CD8-positive, alpha-beta memory T cell (primary cell): ENCODE results near the gene PRKAR1B. TPM values are rescaled to one million over a fixed set of nuclear protein-coding genes. Genes with fewer than 3 reads are reported as not detected.
A peak's percentile ranks its signal among the peaks of the same experiment; 100 is the strongest.

Experiments
- CTCF ChIA-PET: fragments of 350-600 bp; sonication (Branson Sonifier 250); formaldehyde crosslinking; loops from one replicate; lab custom pipeline; 2021; ENCODE audit warnings: antibody characterized with exemption; lab: Charles Lee
- POLR2A ChIA-PET: fragments of 350-600 bp; sonication (Branson Sonifier 250); formaldehyde crosslinking; loops from one replicate; lab custom pipeline; 2021; ENCODE audit warnings: antibody characterized with exemption; lab: Charles Lee
- DNase-seq, 5 donors: peaks; one replicate each; pipeline versions ENCODE4 v3.0.0 to v3.0.0-alpha.2; 2020 to 2022; ENCODE audit warnings: mixed read lengths in 1 of 5
- H3K27ac ChIP-seq: one replicate; pipeline ENCODE4 v1.7.0; 2013; ENCODE audit warnings: low read depth, mild to moderate bottlenecking, low read length, moderate library complexity
- H3K27me3 ChIP-seq: 2 replicates; pipeline ENCODE4 v1.7.0; 2013; ENCODE audit warnings: low read length, mild to moderate bottlenecking; ENCODE audit not compliant: insufficient read depth, poor library complexity, severe bottlenecking
- H3K36me3 ChIP-seq: 2 replicates; pipeline ENCODE4 v1.7.0; 2013; ENCODE audit warnings: mild to moderate bottlenecking, low read length, moderate library complexity; ENCODE audit not compliant: insufficient read depth
- H3K4me1 ChIP-seq: 2 replicates; pipeline ENCODE4 v1.7.0; 2013; ENCODE audit warnings: mild to moderate bottlenecking, low read length, moderate library complexity; ENCODE audit not compliant: insufficient read depth
- H3K4me3 ChIP-seq: 2 replicates; pipeline ENCODE4 v1.7.0; 2013; ENCODE audit warnings: mild to moderate bottlenecking, low read length
- H3K9me3 ChIP-seq: 2 replicates; pipeline ENCODE4 v1.7.0; 2013; ENCODE audit warnings: mild to moderate bottlenecking, low read length
- H3K27ac Mint-ChIP-seq, 8 donors: one replicate each; pipeline ENCODE4 v1.8.0; 2020 to 2021; ENCODE audit warnings: mixed read lengths in 8 of 8, mild to moderate bottlenecking in 6 of 8, inconsistent platforms in 3 of 8, moderate library complexity in 3 of 8
- H3K27me3 Mint-ChIP-seq, 2 donors: one replicate each; pipeline ENCODE4 v1.8.0; 2020 to 2021; ENCODE audit warnings: mixed read lengths in 2 of 2, mild to moderate bottlenecking in 1 of 2, moderate library complexity in 1 of 2
- H3K36me3 Mint-ChIP-seq, 3 donors: one replicate each; pipeline ENCODE4 v1.8.0; 2020 to 2021; ENCODE audit warnings: mixed read lengths in 3 of 3, inconsistent platforms in 1 of 3, mild to moderate bottlenecking in 1 of 3
- H3K4me1 Mint-ChIP-seq, 3 donors: one replicate each; pipeline ENCODE4 v1.8.0; 2020 to 2021; ENCODE audit warnings: mixed read lengths in 3 of 3, inconsistent platforms in 1 of 3, mild to moderate bottlenecking in 1 of 3
- H3K4me3 Mint-ChIP-seq, 7 donors: one replicate each; pipeline ENCODE4 v1.8.0; 2020 to 2021; ENCODE audit warnings: mixed read lengths in 7 of 7, mild to moderate bottlenecking in 6 of 7, moderate library complexity in 4 of 7, inconsistent platforms in 2 of 7
- H3K9me3 Mint-ChIP-seq, 5 donors: one replicate each; pipeline ENCODE4 v1.8.0; 2020 to 2022; ENCODE audit warnings: mixed read lengths in 5 of 5, mild to moderate bottlenecking in 3 of 5, moderate library complexity in 2 of 5, inconsistent platforms in 1 of 5
- polyA plus RNA-seq: library from polyadenylated mRNA; unstranded; fragments of 300-500 nt; fragmentation: Illumina TruSeq; gene quantifications from one replicate; pipeline ENCODE4 v1.2.3, GENCODE V29; 2021
- total RNA-seq, 2 experiments: library from RNA; stranded (reverse); gene quantifications; one replicate each; pipeline ENCODE4 v1.2.3, GENCODE V29; 2021

The PRKAR1B gene
- total and polyA plus RNA-seq, 3 experiments from 2014 or later: 8.1 to 32.4 (median 28.3) TPM

DNA sequence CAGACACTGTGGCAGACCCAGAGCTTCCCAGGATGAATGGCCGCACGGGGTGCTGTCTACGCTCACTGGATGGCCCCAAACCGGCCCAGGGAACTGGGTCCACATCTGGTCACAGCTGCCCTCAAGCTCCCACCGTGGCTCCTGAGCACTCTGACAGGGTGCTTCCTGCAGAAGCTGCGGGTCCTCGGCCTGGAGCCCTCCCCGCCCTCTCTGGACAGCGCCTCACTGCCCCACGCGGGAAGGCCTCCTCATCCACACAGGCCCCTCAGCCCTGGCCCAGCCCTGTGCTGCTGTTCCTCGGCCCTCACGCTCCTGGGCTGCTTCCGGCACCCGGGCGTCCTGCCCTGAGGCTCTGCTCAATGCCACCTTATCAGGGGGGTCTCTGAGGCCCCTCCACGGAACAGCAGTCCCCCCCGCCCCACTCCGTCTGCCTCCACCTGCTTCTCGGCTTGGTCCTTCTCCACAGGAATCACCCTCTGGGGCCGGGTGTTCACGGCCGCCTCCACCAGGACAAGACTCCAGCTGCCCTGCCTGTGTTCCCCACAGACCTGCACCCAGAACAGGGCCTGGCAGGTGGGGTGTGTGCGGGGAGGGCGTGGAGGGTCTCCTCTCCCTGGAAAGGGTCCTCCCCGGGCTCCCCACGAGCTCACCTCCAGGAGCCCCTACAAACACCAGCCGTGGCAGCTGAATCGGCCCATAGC, 132.0 kb downstream of the PRKAR1B start:
- H3K4me1 Mint-ChIP-seq: peaks cover 11 to 12% (median 11%) of the 10 kb centered on the region in 3 donors

DNA sequence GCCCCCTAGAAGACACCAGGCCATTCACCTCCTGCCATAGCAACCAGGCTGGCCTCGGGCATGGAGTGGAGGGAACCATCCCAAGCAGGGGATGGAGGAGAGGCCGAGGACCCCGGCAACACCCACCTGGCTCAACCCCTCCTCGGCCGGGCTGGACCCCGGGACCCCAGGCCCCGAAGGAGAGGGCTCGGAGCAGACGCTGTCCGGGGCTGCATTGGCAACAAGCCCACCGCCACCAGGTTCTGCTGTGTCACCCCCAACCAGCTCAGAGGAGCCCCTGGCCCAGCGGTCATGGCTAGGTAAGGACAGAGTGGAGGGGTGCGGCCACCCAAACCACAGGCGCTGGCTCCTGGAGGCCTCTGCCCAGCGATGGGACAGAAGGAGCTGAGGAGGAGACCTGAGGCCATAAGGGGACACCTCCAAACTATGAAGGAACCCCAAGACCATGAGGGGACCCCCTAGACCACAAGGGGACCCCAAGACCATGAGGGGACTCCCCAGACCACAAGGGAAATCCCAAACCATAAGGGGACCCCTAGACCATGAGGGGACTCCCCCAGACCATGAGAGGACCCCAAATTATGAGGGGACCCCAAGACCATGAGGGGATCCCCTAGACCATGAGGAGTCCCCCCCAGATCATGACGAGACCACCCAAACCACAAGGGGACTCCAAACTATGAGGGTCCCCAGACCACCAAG, 132.7 kb downstream of the PRKAR1B start:
- Mint-ChIP-seq H3K4me1 (peaks cover 6 to 8% (median 8%) of the 10 kb centered on the region in 3 donors), H3K36me3 (peaks cover 0 to under 1% (median 0%) of the 10 kb centered on the region in 3 donors), H3K9me3 (no peaks in the 10 kb centered on the region), H3K4me3 (no peak overlapping the region), H3K27me3 (no peaks in the 10 kb centered on the region), H3K27ac (peak overlapping the region in 4 of 8 donors; percentile 17 to 77 (median 52))
- Histone ChIP-seq H3K36me3 (no peaks in the 10 kb centered on the region), H3K9me3 (no peaks in the 10 kb centered on the region), H3K4me1 (no peaks in the 10 kb centered on the region), H3K4me3 (no peak overlapping the region), H3K27me3 (no peaks in the 10 kb centered on the region), H3K27ac (no peak overlapping the region)
- ChIA-PET POLR2A (no interaction called here), CTCF (no interaction called here)
- peak in 1 of 5 donors; percentile 36 for DNase-seq

More for the DNA sequence above, 132.0 kb downstream of the PRKAR1B start:
- Mint-ChIP-seq H3K36me3 (no peaks in the 10 kb centered on the region), H3K4me3 (no peak overlapping the region), H3K27ac (peak overlapping the region in 4 of 8 donors; percentile 41 to 77 (median 69)), H3K27me3 (no peaks in the 10 kb centered on the region), H3K9me3 (no peaks in the 10 kb centered on the region)
- Histone ChIP-seq H3K9me3 (no peaks in the 10 kb centered on the region), H3K36me3 (no peaks in the 10 kb centered on the region), H3K4me1 (no peaks in the 10 kb centered on the region), H3K27ac (no peak overlapping the region), H3K4me3 (no peak overlapping the region), H3K27me3 (no peaks in the 10 kb centered on the region)
- CTCF ChIA-PET: interaction anchor here (1.0 to 1.3 kb wide), 3 partner anchors 10 to 42 kb away, joined by 3 to 5 read pairs (median 3); no protein-coding TSS in a partner anchor
- POLR2A ChIA-PET: no interaction called here
- DNase-seq: no peak

DNA sequence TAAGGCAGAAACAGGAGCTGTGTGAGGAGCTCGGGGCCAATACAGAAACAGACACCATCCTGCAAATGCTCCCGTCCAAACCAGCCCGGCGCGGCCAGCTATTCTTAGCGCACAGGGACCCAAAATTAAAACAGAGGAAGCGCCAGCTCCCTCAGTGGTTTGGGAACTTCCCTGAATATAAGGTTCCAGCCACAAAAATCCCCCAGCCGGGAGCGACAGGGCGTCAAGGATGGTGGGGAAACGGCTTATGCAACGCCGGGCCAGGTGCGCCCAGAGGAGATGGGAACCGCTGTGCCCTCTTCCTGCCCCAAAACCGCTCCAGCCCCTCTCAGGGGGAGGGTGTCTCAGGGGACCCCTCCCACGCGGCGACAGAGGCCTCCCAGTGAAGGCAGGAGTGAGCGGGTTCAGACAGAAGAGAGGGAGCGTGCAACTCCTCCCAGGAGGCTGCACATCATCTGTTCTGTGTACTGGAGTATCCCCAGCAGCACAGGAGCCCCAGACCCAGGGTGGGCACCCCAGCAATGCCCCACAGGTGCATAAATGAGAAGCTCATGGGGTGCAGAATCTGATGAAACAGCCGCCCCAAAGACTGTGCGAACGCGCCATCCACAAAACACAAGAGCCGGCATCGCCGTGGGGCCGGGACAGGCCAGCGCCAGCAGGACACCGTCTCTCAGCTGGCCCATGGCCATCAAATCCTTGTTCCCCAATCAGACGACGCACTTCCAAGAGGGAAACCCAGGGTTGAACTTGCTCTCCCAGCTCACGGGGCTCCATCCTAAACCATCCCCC, 133.6 kb downstream of the PRKAR1B start:
- Mint-ChIP-seq H3K9me3 (no peaks in the 10 kb centered on the region), H3K36me3 (peaks cover 5 to 8% (median 7%) of the 10 kb centered on the region in 3 donors), H3K27ac (peak overlapping the region in 2 of 8 donors; percentile 17 to 30), H3K27me3 (peaks cover 0 to 3% of the 10 kb centered on the region in 2 donors), H3K4me1 (peaks cover 6 to 10% (median 10%) of the 10 kb centered on the region in 3 donors), H3K4me3 (no peak overlapping the region)
- no peaks in the 10 kb centered on the region for H3K4me1 ChIP-seq
- no peak overlapping the region for H3K27ac ChIP-seq
- H3K36me3 ChIP-seq: no peaks in the 10 kb centered on the region
- POLR2A ChIA-PET: no interaction called here
- no peaks in the 10 kb centered on the region for H3K9me3 ChIP-seq
- no peak overlapping the region for H3K4me3 ChIP-seq
- no peaks in the 10 kb centered on the region for H3K27me3 ChIP-seq
- CTCF ChIA-PET: no interaction called here
- DNase-seq: no peak

DNA sequence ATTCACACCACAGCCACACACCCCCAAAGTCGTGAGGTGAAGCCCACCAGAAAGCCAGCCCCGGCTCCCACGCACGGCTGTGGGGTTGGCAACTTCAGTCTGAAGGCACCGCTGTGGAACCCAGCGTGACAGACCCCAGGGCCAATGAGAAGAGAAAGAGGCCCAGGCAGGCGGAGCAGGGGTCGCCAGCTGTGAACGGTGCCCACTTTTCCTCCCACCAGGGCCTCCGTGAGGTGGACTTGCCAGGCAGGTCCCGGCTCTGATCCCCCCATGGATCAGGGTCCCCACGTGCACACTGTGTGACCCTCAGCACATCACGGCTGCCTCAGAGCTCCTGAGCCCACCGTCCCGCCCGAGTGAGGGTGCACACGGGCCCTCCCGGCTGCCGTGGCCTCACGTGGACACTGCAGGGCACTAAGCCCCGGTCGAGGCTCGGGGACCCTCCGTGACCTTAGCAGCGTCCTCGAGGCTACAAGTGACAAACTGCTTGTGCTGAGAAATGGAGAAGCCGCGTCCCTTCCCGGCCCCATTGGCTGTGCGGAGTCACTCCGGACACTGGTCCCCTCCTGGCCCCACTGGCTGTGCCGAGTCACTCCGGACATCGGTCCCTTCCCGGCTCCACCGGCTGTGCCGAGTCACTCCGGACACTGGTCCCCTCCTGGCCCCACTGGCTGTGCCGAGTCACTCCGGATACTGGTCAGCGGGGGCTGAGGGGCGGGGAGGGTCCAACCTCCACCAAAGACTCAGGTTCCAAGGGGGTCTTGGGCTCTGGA, 135.0 kb downstream of the PRKAR1B start:
- Mint-ChIP-seq H3K36me3 (peaks cover 5 to 13% (median 11%) of the 10 kb centered on the region in 3 donors), H3K4me1 (peaks cover 6 to 13% (median 11%) of the 10 kb centered on the region in 3 donors), H3K4me3 (peak overlapping the region in 1 of 7 donors; percentile 16), H3K9me3 (no peaks in the 10 kb centered on the region), H3K27ac (no peak overlapping the region), H3K27me3 (peaks cover 0 to 3% of the 10 kb centered on the region in 2 donors)
- no peaks in the 10 kb centered on the region for H3K36me3 ChIP-seq
- no peak overlapping the region for H3K4me3 ChIP-seq
- no peaks in the 10 kb centered on the region for H3K27me3 ChIP-seq
- no peak overlapping the region for H3K27ac ChIP-seq
- DNase-seq: peak in 1 of 5 donors; percentile 46
- CTCF ChIA-PET: no interaction called here
- H3K4me1 ChIP-seq: no peaks in the 10 kb centered on the region
- POLR2A ChIA-PET: no interaction called here
- H3K9me3 ChIP-seq: no peaks in the 10 kb centered on the region

DNA sequence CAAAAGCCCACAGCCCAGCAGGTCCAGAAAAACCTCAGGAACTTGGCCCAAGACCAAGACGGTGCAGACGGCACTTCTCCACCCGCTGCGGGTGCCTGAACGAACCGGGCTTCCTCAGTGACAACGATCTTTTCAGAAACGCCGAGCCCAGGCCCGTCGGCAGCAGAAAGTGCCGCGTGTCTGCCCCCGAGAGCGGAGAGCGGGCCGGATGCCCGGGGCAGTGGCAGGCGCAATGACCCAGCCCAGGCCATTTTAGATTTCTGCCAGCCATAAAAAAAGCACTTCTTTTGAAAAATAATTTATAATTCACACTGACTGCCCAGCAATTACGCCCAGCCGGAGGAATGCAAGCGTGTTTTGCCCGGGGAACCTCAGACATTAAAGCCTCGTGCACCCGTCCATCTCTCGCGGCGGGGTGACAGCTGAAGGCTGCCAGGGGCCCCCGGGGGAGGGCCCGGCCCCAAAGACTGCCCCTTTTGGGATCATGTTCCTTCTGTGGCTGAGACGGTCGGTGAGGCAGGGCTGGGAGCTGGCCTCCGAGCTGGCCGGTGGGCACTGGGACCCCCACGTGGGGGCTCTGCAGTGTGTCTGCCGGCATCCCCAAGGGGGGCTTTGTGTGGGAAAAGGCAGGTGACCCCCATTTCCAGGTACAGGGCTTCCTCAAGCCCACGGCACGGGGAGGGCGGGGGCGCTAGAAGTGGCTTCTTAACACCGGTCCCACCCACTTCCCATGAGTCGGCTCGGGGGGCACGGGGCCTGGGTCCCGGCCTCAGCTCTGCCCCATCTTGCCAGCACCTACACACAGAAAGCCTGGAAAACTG, 136.1 kb downstream of the PRKAR1B start:
- Histone ChIP-seq H3K27ac (no peak overlapping the region), H3K27me3 (no peaks in the 10 kb centered on the region), H3K9me3 (no peaks in the 10 kb centered on the region), H3K36me3 (no peaks in the 10 kb centered on the region), H3K4me1 (no peaks in the 10 kb centered on the region), H3K4me3 (no peak overlapping the region)
- POLR2A ChIA-PET: no interaction called here
- CTCF ChIA-PET: no interaction called here
- Mint-ChIP-seq H3K36me3 (peaks cover 5 to 16% (median 11%) of the 10 kb centered on the region in 3 donors), H3K9me3 (no peaks in the 10 kb centered on the region), H3K27me3 (peaks cover 0 to 3% of the 10 kb centered on the region in 2 donors), H3K4me1 (peaks cover 11 to 18% (median 16%) of the 10 kb centered on the region in 3 donors), H3K27ac (no peak overlapping the region), H3K4me3 (peak overlapping the region in 1 of 7 donors; percentile 16)
- peak in 1 of 5 donors; percentile 42 for DNase-seq

DNA sequence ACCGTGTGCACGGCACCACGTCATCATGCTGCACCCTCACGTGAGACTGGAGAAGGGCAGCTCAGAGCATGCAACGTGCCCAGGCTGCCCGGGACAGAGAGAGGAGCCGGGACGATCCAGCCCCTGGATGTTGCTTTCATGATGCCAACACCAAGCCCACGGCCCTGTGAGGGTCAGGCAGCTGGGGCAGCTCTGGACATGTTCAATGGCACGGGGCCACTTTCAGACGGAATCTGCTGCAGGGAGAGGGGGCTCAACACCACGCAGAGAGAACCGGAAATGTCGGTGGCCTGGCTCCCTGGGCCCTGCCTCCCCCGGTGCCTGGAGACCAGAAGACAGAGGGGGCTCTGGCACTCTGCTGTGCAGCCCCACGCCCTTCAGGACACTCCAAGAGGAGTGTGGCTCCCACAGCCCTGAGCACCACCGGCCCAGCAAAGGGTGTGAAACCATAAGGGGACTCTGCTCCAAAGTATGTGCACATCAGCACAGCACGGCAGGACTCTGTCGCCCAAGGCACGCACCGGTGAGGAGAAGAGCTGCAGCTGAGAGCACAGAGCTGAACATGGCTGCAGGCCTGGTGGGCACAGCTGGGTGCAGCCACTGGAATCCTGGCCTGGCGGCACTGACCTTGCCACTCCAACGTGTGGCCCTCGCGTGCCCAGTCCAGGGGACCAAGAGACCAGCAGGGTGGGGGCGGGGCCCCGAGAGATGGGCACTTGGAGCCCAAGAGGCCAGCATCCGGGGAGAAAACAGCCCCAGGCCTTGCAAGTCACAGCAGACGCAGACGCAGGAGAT, 137.1 kb downstream of the PRKAR1B start:
- DNase-seq: peak in 1 of 5 donors; percentile 35
- ChIA-PET CTCF (no interaction called here), POLR2A (no interaction called here)
- H3K4me1 ChIP-seq: peaks cover 6% of the 10 kb centered on the region
- no peaks in the 10 kb centered on the region for H3K9me3 ChIP-seq
- H3K27ac ChIP-seq: no peak overlapping the region
- Mint-ChIP-seq H3K4me3 (no peak overlapping the region), H3K27ac (no peak overlapping the region), H3K4me1 (peaks cover 14 to 22% (median 20%) of the 10 kb centered on the region in 3 donors), H3K36me3 (peaks cover 5 to 17% (median 11%) of the 10 kb centered on the region in 3 donors), H3K9me3 (no peaks in the 10 kb centered on the region), H3K27me3 (peaks cover 0 to 3% of the 10 kb centered on the region in 2 donors)
- no peaks in the 10 kb centered on the region for H3K36me3 ChIP-seq
- H3K4me3 ChIP-seq: no peak overlapping the region
- no peaks in the 10 kb centered on the region for H3K27me3 ChIP-seq
